ENCODE data around the gene RRP9.

- TF ChIP-seq CTCF (IDR thresholded peaks at IDR 0.05; ENCODE audit: insufficient read depth, low read length), result no peak
- no peak for TF ChIP-seq POLR2AphosphoS5 (IDR thresholded peaks at IDR 0.05; ENCODE audit: low read depth)
These were observed 11.7 kb upstream of the RRP9 start for GRCh38 chr3:51953445-51953844.
